HCT116 (cell line): ENCODE data around the gene PROX2. TPM values are rescaled to one million over a fixed set of nuclear protein-coding genes. Genes with fewer than 3 reads are reported as not detected.

Experiments
- ATAC-seq: fragments of 200-7000 bp; cut with Tn5 transposase; 2 replicates; pipeline ENCODE4 v1.9.1; 2020; ENCODE audit warnings: mild to moderate bottlenecking, moderate library complexity
- BruUV-seq: library from RNA; stranded (reverse); fragments of 400-500 nt; replicated peaks from 2 replicates; lab custom pipeline; 2021; lab: Mats Ljungman, UMichigan
- CTCF ChIA-PET: fragments of 300-600 bp; sonication (Branson Sonifier 250); formaldehyde crosslinking; loops from one replicate; lab custom pipeline; 2021; ENCODE audit warnings: antibody characterized with exemption; lab: Charles Lee
- POLR2A ChIA-PET: fragments of 300-600, 350-600 bp; sonication (Branson Sonifier 250); formaldehyde crosslinking; loops from one replicate; lab custom pipeline; 2021; ENCODE audit warnings: antibody characterized with exemption; lab: Charles Lee
- RAD21 ChIA-PET, 2 experiments: fragments of 300-600 bp; sonication (Branson Sonifier 250); formaldehyde crosslinking; loops; one replicate each; lab custom pipeline; 2023; ENCODE audit warnings: low total read pairs in 2 of 2; ENCODE audit not compliant: uncharacterized antibody in 2 of 2, unreplicated experiment in 2 of 2, low non-redundant PET in 1 of 2; lab: Charles Lee
- DNase-seq: peaks from one replicate; pipeline ENCODE4 v3.0.0-alpha.2; 2010; ENCODE audit warnings: low read depth, low spot score
- H2AFZ ChIP-seq: fragments of 200-600 bp; shearing (Covaris generic), sonication (generic); 2 replicates; pipeline ENCODE4 v1.6.1; 2017; ENCODE audit warnings: low read depth, mixed run types, mixed read lengths, antibody characterized with exemption, low read length; ENCODE audit not compliant: poor library complexity, severe bottlenecking
- H3K27ac ChIP-seq: 2 replicates; pipeline ENCODE4 v1.5.1; 2012; ENCODE audit warnings: low read depth, low read length
- H3K27me3 ChIP-seq: fragments of 200-600 bp; sonication (generic); 2 replicates; pipeline ENCODE4 v1.6.1; 2016; ENCODE audit warnings: mixed run types, low read length, mixed read lengths; ENCODE audit not compliant: insufficient read depth
- H3K36me3 ChIP-seq, 2 experiments: fragments of 200-500 bp in 1 of 2; fragments of 200-600 bp in 1 of 2; sonication (Bioruptor generic) in 1 of 2; sonication (generic) in 1 of 2; 2 replicates each; pipeline versions ENCODE4 v1.5.1 to v1.6.1; 2014 to 2016; ENCODE audit warnings: low read length in 2 of 2, inconsistent platforms in 1 of 2, mixed read lengths in 1 of 2, mixed run types in 1 of 2; ENCODE audit not compliant: insufficient read depth in 2 of 2, control insufficient read depth in 1 of 2
- H3K4me1 ChIP-seq, 2 experiments: fragments of 200-600 bp in 1 of 2; sonication (generic) in 1 of 2; 2 replicates each; pipeline versions ENCODE4 v1.5.1 to v1.6.1; 2012 to 2017; ENCODE audit warnings: low read length in 2 of 2, inconsistent platforms in 1 of 2, mild to moderate bottlenecking in 1 of 2, mixed read lengths in 1 of 2, mixed run types in 1 of 2, moderate library complexity in 1 of 2; ENCODE audit not compliant: insufficient read depth in 2 of 2, control insufficient read depth in 1 of 2
- H3K4me2 ChIP-seq: fragments of 200-600 bp; sonication (generic); 2 replicates; pipeline ENCODE4 v1.6.1; 2017; ENCODE audit warnings: mixed run types, low read length, mixed read lengths
- H3K4me3 ChIP-seq, 2 experiments: fragments of 200-600 bp in 1 of 2; sonication (generic) in 1 of 2; replicated peaks in 1 of 2; 2 replicates each; pipeline ENCODE4 v1.5.1; 2011 to 2016; ENCODE audit warnings: low read length in 2 of 2, control low read depth in 1 of 2, low read depth in 1 of 2, mild to moderate bottlenecking in 1 of 2, mixed read lengths in 1 of 2, mixed run types in 1 of 2
- H3K79me2 ChIP-seq: fragments of 200-600 bp; sonication (generic); 2 replicates; pipeline ENCODE4 v1.6.1; 2017; ENCODE audit warnings: mild to moderate bottlenecking, mixed run types, low read length, moderate library complexity, mixed read lengths; ENCODE audit not compliant: insufficient read depth
- H3K9ac ChIP-seq: fragments of 200-600 bp; sonication (generic); 2 replicates; pipeline ENCODE4 v1.6.1; 2016; ENCODE audit warnings: low read length, mixed read lengths
- H3K9me2 ChIP-seq: fragments of 200-600 bp; sonication (generic), shearing (Covaris generic); 2 replicates; pipeline ENCODE4 v1.6.1; 2017; ENCODE audit warnings: mixed run types, mild to moderate bottlenecking, moderate library complexity; ENCODE audit not compliant: insufficient read depth
- H3K9me3 ChIP-seq, 2 experiments: fragments of 200-500 bp in 1 of 2; fragments of 200-600 bp in 1 of 2; sonication (Bioruptor generic) in 1 of 2; sonication (generic) in 1 of 2; 2 replicates each; pipeline ENCODE4 v1.6.1; 2014 to 2017; ENCODE audit warnings: low read length in 2 of 2, mixed read lengths in 2 of 2, inconsistent platforms in 1 of 2, low read depth in 1 of 2, mild to moderate bottlenecking in 1 of 2, mixed run types in 1 of 2, moderate library complexity in 1 of 2; ENCODE audit not compliant: control insufficient read depth in 1 of 2, insufficient read depth in 1 of 2
- H4K20me1 ChIP-seq: fragments of 200-600 bp; sonication (generic), shearing (Covaris generic); 2 replicates; pipeline ENCODE4 v1.6.1; 2017; ENCODE audit warnings: mixed run types, mild to moderate bottlenecking, moderate library complexity; ENCODE audit not compliant: insufficient read depth
- CBX3 ChIP-seq: IDR thresholded peaks from 2 replicates; pipeline ENCODE4 v1.6.1; 2012; ENCODE audit warnings: low read depth
- CEBPB ChIP-seq: IDR thresholded peaks from 2 replicates; pipeline ENCODE4 v1.6.1; 2012; ENCODE audit warnings: low read depth
- EGR1 ChIP-seq: IDR thresholded peaks from 2 replicates; pipeline ENCODE4 v1.6.1; 2012; ENCODE audit warnings: low read depth
- EZH2 ChIP-seq: fragments of 200-600 bp; sonication (generic); IDR thresholded peaks from 2 replicates; pipeline ENCODE4 v1.6.1; 2017; ENCODE audit warnings: antibody characterized with exemption, mixed run types
- FOSL1 ChIP-seq: IDR thresholded peaks from 2 replicates; pipeline ENCODE4 v1.6.1; 2012; ENCODE audit warnings: low read depth
- JUND ChIP-seq: IDR thresholded peaks from 2 replicates; pipeline ENCODE4 v1.6.1; 2012
- POLR2AphosphoS5 ChIP-seq: IDR thresholded peaks from 2 replicates; pipeline ENCODE4 v1.6.1; 2011; ENCODE audit warnings: mild to moderate bottlenecking, low read depth, low read length, moderate library complexity
- SIN3A ChIP-seq: IDR thresholded peaks from 2 replicates; pipeline ENCODE4 v1.6.1; 2012; ENCODE audit warnings: low read depth
- SP1 ChIP-seq: IDR thresholded peaks from 2 replicates; pipeline ENCODE4 v1.6.1; 2012; ENCODE audit warnings: low read depth
- SRF ChIP-seq: IDR thresholded peaks from 2 replicates; pipeline ENCODE4 v1.6.1; 2012; ENCODE audit warnings: low read depth
- TCF7L2 ChIP-seq: IDR thresholded peaks from 2 replicates; pipeline ENCODE4 v1.7.0; 2011; ENCODE audit warnings: borderline replicate concordance, inconsistent platforms; ENCODE audit not compliant: insufficient read depth, insufficient read length; ENCODE audit errors: extremely low read depth
- YY1 ChIP-seq: IDR thresholded peaks from 2 replicates; pipeline ENCODE4 v1.6.1; 2011; ENCODE audit warnings: low read length, low read depth, moderate library complexity, mild to moderate bottlenecking; ENCODE audit not compliant: insufficient replicate concordance; ENCODE audit errors: extremely low read depth
- ZBTB33 ChIP-seq: IDR thresholded peaks from 2 replicates; pipeline ENCODE4 v1.6.1; 2011; ENCODE audit warnings: mild to moderate bottlenecking, low read length, moderate library complexity; ENCODE audit not compliant: insufficient replicate concordance; ENCODE audit errors: extremely low read depth
- ZFX ChIP-seq: fragments of 450-650 bp; IDR thresholded peaks from 2 replicates; pipeline ENCODE4 v1.6.1; 2017
- intact Hi-C: fragments of 100-400 bp; cut with micrococcal nuclease; formaldehyde crosslinking; loops from 2 replicates; pipeline ENCODE4 v1.10.0; 2022
- total RNA-seq: library from RNA; stranded (reverse); gene quantifications from one replicate; pipeline ENCODE4 v1.2.1, GENCODE V29; 2021; ENCODE audit not compliant: unreplicated experiment
- TF ChIP-seq, protein P1 (sequence below): IDR thresholded peaks from 2 replicates; pipeline ENCODE4 v1.6.1; 2012

PROX2 gene
- total RNA-seq, 1 experiment from 2014 or later: not detected

GRCh38 chr14:74835645-74836250 is 40.2 kb downstream of the PROX2 start:
- Histone ChIP-seq H3K9ac (no peak overlapping the region), H3K4me3 (no peak overlapping the region), H3K79me2 (no peaks in the 10 kb centered on the region), H3K27me3 (no peaks in the 10 kb centered on the region), H3K4me2 (no peak overlapping the region), H4K20me1 (no peaks in the 10 kb centered on the region), H3K9me3 (no peaks in the 10 kb centered on the region), H2AFZ (no peak overlapping the region), H3K36me3 (peaks cover 3 to 8% of the 10 kb centered on the region in 2 experiments; a peak in 3 of 4 replicates), H3K9me2 (no peaks in the 10 kb centered on the region), H3K4me1 (no peaks in the 10 kb centered on the region), H3K27ac (no peak overlapping the region)
- intact Hi-C loops: no loop called here
- ATAC-seq (no peak), DNase-seq (no peak)
- RAD21 ChIA-PET: no interaction called here
- TF ChIP-seq CEBPB (no peak), CBX3 (no peak), ZFX (no peak), JUND (no peak), FOSL1 (no peak), EZH2 (no peak), YY1 (no peak), SP1 (no peak)
- TF ChIP-seq, protein P1, sequence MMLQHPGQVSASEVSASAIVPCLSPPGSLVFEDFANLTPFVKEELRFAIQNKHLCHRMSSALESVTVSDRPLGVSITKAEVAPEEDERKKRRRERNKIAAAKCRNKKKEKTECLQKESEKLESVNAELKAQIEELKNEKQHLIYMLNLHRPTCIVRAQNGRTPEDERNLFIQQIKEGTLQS: no peak
- no TSS peak for BruUV-seq
- POLR2A ChIA-PET: no interaction called here
- CTCF ChIA-PET: interaction anchor here (1.0 kb wide), 1 partner anchor 31 kb away, joined by 3 read pairs; no protein-coding TSS in a partner anchor

DNA sequence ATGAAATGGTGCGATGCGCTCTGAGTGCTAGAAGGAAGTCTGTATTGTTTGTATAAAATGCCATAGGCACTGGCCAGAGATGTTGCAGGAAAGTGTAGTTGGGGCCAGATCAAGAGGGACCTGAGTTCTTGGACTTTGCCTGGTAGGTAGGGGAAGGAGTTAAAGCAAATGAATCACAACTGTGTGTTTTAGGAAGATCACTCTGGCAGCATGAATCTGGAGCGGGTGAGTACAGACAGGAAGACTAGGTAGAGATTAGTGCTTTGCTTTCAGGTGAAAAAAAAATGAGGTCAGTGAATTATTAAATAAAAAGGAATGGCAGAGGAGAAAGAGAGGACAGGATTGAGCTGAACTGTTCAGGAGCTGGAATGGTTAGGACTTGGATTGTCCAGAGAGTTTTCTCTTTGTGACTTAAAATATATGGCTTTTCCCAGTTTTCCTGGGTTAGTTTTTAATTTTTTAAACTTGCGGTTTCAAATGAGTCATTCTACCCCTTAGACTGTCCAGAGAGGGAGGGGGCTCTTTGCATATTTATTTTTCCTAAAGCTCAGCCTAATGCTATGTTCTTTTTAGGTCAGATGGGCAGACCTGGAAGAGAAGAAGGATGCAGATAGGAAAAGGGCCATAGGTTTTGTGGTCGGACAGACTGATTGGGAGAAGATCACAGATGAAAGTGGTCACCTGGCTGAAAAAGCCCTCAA is 41.1 kb downstream of the PROX2 start:
- no peak overlapping the region for H3K4me3 ChIP-seq
- no peaks in the 10 kb centered on the region for H3K79me2 ChIP-seq
- H3K36me3 ChIP-seq: peaks cover 3 to 7% of the 10 kb centered on the region in 2 experiments; a peak in 3 of 4 replicates
- H2AFZ ChIP-seq: no peak overlapping the region
- TF ChIP-seq POLR2AphosphoS5 (no peak), JUND (no peak), FOSL1 (no peak), EGR1 (no peak), SRF (no peak), ZBTB33 (no peak), SIN3A (no peak), ZFX (no peak), EZH2 (no peak), TCF7L2 (no peak)
- H4K20me1 ChIP-seq: no peaks in the 10 kb centered on the region
- ChIA-PET CTCF (interaction anchor here (1.0 kb wide), 1 partner anchor 30 kb away, joined by 3 read pairs; no protein-coding TSS in a partner anchor), RAD21 (no interaction called here), POLR2A (no interaction called here)
- ATAC-seq (no peak), DNase-seq (no peak)
- H3K27me3 ChIP-seq: no peaks in the 10 kb centered on the region
- intact Hi-C loops: no loop called here
- no peak overlapping the region for H3K27ac ChIP-seq
- no peak overlapping the region for H3K4me2 ChIP-seq
- H3K9me2 ChIP-seq: no peaks in the 10 kb centered on the region
- H3K4me1 ChIP-seq: no peaks in the 10 kb centered on the region
- H3K9me3 ChIP-seq: no peaks in the 10 kb centered on the region
- H3K9ac ChIP-seq: no peak overlapping the region
- BruUV-seq: no TSS peak
